ENCODE data around the gene MAJIN.

DNA sequence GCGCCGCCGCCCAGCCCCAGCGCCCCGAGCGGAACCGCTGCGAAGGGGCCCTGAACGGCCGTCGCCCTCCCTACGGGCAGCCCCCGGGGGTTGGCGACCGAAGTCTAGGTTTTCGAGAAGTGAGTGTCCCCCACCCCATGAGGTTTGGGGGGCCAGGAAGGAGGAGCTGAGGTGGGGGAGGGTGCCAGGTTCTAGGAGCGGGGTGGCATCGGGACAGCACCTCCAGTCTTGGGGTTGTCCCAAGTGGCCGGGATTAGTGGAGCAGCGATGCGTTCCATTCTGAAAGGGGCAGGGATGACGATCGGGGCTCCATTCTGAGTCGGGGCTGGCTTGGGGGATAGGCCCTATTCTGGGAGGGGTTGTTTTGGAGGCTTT lies 47.0 kb downstream of the MAJIN start:
- TF ChIP-seq CTCF (conservative IDR thresholded peaks at IDR 0.05; ENCODE audit: low read depth in 2 of 2) (no peak), JUNB (IDR thresholded peaks at IDR 0.05; ENCODE audit: unreplicated experiment) (no peak), EZH2 (IDR thresholded peaks at IDR 0.05; ENCODE audit: low read depth, unreplicated experiment) (no peak), STAT1 (IDR thresholded peaks at IDR 0.05; ENCODE audit: unreplicated experiment) (no peak), ZNF114 (CRISPR knock-in tag; IDR thresholded peaks at IDR 0.05) (no peak), POLR2AphosphoS5 (IDR thresholded peaks at IDR 0.05; ENCODE audit: low read depth) (no peak)
- TF ChIP-seq, protein P1, sequence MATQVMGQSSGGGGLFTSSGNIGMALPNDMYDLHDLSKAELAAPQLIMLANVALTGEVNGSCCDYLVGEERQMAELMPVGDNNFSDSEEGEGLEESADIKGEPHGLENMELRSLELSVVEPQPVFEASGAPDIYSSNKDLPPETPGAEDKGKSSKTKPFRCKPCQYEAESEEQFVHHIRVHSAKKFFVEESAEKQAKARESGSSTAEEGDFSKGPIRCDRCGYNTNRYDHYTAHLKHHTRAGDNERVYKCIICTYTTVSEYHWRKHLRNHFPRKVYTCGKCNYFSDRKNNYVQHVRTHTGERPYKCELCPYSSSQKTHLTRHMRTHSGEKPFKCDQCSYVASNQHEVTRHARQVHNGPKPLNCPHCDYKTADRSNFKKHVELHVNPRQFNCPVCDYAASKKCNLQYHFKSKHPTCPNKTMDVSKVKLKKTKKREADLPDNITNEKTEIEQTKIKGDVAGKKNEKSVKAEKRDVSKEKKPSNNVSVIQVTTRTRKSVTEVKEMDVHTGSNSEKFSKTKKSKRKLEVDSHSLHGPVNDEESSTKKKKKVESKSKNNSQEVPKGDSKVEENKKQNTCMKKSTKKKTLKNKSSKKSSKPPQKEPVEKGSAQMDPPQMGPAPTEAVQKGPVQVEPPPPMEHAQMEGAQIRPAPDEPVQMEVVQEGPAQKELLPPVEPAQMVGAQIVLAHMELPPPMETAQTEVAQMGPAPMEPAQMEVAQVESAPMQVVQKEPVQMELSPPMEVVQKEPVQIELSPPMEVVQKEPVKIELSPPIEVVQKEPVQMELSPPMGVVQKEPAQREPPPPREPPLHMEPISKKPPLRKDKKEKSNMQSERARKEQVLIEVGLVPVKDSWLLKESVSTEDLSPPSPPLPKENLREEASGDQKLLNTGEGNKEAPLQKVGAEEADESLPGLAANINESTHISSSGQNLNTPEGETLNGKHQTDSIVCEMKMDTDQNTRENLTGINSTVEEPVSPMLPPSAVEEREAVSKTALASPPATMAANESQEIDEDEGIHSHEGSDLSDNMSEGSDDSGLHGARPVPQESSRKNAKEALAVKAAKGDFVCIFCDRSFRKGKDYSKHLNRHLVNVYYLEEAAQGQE (IDR thresholded peaks at IDR 0.05; ENCODE audit: unreplicated experiment): no peak
